SIG-M5 treated with dmso at 0.1 percent for 504 hours (cell line): Measurements from ENCODE around the gene LIN7A.

Experiments
- DNase-seq: peaks from one replicate; lab custom pipeline; 2025; ENCODE audit not compliant: unreplicated experiment; lab: John Stamatoyannopoulos, UW

The LIN7A gene

DNA sequence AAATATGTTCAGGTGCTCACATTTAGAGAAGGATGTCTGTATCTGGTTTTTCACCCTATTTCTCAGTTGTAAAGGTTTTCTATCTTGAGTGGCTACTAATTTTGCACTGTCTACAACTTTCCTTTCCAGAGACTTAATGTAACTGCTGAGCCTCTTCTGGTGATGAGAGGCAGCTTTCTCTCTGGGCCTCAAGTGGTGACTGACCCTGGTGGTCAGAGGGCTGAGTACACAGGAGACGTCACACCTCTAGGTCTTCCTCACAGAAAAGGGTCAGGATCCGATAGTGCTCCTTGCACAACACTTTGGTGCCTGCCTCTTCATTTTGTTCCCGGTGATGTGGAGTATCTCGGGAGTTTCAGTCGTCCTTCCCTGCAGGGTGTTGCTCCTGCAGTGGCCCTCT is 76.8 kb downstream of the LIN7A start:
- DNase-seq, result no peak

DNA sequence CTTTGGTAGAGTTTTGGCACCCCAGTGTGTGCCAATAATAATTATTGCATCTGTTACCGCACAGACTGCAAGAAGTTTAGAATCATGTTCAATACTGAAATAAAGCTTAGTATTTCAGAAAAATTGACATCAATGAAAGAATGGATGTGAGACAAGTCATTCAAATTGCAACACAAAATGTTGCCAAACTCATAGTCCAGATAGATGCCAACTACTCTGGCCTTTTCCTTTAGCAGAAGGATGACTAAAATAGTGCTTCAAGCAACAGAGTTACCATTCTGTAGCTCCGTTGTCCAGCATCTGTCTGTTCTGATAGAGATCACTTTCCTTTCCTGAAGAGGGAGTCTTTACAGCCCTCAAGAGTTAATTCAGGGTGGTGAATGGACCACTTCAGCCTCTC is 77.5 kb downstream of the LIN7A start:
- DNase-seq, result no peak

DNA sequence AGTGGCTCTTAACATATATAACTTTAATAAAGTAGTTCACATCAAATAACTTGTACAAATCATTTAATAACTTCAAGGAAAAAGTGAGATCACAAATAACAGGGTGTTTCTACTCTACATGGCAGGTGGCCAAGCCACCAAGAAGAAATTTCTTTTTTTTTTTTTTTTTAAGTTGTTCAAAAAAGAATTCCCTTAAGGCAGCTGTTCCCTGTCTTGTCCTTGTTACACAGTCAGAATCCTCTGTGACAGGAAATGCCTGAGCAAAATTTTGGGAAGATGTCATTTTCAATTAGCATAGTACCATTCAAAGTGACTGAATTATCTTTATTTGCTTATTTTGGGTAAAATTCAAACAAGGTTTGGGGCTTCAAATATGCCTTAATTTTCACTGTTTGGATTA is 79.4 kb downstream of the LIN7A start:
- DNase-seq, result no peak

DNA sequence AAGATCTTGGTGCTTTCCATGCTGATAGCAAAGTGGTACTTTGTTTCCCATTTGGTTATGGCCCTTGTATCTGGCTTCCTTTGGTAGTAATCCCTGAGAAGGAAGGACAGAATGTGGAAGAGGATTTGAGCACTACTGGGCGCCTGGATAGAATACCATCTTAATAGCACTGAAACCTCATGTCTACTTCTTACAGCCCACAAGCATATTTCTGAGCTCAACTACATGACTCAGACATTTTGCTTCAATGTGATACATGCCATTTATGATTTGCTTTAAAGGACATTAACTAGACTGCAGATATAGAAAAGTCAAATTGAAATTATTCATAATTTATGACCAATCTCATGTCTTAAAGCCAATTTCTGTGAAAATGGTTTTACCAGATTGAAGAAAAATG is 80.4 kb downstream of the LIN7A start:
- DNase-seq, result no peak

DNA sequence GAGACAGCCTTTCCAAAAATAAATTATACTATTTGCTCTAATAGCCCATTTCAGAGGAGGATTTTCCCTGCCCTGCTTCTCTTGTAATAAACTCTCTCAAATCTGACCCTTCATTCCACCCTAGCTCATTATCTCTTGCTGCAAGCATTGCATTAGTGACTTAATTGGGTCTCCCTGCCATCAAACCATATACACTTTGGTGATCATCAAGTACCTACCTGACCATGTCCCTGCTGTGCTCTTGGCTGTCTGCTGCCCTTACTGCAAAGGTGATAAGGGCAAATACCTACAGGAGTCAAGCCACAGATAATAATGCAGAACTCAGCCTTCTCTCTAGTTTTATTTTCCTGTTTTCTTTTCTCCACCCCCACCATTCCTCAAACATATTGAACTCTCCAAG is 88.4 kb downstream of the LIN7A start:
- DNase-seq, result no peak

DNA sequence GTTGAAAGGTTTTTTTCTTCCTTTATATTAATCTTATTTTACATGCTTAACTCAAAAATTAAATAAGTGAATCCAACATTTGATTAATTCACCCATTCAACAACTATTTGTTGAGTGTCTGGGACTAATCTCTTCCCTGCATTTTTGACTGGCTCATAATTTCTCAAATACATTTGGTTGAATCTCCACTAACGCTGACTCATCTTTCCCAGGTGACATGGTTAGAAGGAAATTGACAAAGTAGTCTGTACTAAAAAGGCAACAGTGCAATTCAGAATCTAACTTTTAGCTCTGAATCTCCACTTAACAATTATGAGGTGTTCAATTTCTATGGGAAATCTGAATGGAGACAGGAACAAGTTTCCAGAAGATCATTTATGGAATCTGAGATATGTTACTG is 88.9 kb downstream of the LIN7A start:
- no peak for DNase-seq

DNA sequence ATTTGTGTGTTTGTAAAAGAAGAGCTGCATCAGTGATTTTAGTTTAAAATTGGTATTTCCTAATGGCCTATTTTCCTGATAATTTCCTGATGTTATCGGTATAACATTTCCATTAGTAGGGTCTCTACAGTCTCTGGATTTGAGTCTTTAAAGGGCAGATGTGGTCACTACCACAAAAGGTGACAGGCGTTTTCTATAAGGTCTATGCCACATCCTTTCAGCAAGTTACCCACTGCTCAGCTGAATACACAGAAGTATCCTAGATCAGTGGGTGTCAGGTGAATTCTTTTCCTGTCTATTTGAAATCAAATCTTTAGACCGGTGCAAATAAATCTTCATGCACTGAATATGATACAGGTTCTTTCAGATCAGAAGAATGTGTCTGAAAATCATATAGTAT is 90.2 kb downstream of the LIN7A start:
- DNase-seq, result no peak

DNA sequence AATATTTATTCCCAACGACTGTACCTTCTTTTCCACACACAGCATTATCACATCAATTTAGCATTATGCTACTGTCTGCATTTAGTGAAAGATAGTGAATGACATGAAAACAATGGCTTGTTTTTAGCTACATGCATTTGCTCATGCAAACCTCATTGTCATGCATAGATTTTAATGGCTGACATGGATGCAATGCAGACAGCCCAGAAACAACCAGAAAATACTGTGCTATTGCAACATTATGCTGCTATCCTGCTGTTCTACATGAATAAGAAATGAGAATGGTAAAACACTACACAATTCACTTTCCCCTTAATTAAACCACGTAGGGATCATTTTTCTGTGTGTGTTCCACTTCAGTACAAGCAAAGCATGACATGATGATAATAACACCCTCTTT is 90.8 kb downstream of the LIN7A start:
- DNase-seq, result no peak

DNA sequence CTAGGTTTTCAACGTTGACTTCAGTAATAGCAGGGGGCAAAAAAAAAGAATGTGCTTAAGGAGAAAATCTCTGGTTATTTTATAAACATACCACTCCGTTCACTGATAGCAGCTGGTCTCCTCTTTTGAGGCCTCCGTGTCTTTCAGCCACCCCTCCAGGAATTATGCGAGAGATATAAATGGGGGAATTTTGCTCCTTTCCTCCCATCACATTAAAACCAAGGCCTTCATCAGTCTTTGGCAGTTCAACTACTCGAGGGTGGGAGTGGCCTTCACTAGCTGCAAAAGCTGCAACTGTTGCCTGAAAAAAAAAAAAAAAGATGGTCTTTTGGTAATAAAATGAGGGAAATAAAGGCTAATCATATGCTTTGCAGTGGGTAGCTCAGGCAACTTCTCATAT is 92.1 kb downstream of the LIN7A start:
- no peak for DNase-seq

DNA sequence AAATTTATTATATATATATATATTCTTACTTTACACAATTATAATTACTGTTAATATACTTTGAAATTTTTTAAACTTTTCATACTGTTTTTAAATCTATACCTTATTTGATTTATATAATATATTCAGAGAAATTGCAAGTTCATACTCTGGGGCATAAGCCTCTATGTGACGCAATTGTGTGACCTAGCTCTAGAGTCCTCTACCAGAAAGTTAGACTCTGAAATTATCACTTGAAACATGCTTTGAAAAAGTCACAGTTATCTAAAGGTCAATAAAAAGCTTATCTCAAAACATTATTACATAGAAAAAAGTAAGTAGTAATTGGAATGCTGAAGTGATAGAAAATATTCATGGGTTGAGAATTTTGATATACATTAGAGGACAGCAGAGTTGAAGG is 93.8 kb downstream of the LIN7A start:
- DNase-seq, result no peak

DNA sequence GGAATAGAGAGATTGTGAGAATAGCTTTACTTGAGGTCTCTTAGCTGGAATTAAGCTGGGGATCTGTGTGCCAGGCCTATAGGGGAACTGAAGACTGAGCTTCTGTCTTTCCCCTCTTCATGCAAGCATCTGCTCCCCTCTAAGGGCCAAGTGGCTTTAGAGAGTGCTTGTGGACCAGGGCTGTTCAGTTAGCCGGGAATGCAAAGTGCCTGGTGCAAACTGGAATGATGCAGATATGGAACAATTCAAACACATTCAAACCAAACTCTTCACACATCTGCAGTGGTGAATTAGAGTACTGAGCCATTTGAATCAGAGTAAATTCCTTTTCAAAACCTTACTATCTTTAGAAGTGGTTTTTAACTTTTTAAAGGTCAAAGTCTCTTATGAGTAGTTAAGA is 99.0 kb downstream of the LIN7A start:
- DNase-seq, result no peak

DNA sequence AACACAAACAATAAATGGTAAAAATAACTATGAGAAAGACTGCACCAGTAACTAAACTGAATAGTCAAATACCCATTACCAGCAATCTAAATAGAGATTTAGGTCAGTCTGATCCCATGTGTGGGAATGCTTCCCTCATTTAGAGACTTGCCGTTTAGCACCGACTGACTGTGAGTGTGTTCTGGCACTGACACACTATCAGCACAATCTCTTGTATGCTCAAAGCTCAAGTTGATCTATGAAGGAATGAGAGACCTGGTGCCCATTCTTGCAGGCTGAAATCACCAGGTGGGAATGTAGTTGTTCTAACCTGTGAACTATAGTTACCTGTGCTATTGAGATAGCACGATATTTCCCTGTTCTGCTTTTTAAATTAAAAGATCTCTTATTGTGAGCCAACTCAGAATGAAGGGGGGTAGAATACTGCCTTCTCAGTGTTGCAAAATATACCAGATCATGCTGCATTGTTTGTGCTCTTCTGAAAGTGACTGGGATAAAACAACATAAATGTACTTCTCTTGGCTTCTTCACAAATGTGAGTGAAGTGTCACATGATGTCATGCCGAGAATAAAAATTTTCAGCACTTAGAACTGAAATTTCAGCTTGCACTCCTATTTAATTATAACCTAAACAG is 99.6 kb downstream of the LIN7A start:
- peak; percentile 33 for DNase-seq

DNA sequence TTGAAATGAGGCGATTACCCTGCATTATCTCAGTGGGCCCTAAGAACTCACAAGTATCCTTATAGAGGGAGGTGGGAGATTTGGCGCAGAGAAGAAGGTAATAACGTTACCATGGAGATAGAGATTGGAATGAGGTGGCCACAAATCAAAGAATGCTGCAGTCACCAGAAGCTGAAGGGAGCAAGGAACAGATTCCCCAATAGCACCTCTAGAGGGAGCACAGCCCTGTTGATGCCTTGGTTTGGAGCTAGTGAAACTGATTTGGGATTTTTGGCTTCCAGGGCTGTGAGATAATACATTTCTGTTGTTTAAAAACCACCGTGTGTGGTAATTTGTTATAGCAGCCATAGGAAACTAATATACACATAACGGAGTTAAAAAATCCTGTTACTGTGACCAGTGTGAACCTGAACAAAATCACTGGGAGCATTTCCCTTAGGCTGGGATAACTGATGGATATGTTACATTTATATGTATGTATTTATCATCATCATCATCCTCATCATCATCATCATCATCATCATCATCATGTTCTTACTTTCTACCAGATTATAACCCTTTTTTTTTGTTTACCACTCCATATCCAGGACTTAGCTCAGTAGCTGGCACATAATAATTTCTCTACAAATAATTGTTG is 100.3 kb downstream of the LIN7A start:
- peak; percentile 46 for DNase-seq

DNA sequence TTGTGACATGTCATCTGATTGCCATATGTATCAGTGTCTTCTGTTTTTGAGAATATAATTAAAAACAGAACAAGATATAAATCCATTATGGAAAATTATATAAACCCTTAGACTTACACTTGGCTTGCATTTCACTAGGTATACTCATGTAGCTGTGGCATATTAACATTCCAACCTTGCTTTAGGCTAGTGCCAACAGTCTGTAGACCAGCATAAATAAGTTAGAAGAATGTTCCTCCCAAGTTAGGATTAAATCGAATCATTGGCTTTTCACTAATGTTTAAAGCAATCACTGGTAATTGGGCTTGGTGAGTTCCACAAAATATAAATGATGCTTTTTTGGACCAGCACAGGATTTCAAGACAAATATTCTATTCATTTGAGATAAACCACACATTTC is 103.0 kb downstream of the LIN7A start:
- DNase-seq, result no peak

DNA sequence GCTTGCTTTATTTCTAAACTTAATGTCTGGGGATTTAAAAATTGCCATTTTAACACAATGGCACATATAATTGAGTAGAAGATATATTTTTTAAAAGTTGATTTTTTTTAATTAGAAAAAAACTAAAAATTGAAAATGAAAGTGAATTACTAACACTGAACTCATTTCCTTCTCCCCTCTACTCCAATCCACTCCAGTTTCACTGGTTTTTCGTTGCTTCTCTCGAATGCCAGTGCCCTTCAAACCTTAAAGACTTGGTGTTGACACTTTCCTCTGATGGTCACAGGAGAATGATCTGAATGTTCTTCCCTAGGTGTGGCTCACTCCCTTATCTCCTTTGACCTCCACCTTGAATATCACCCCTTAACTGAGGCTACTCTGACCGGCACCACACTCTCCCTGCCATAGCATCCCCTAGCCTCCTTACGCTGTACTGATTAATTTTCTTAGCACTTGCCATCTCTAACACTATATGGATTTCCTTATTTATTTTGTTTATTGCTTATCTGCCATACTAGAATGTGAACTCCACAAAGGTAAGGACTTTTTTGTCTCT is 107.1 kb downstream of the LIN7A start:
- no peak for DNase-seq

DNA sequence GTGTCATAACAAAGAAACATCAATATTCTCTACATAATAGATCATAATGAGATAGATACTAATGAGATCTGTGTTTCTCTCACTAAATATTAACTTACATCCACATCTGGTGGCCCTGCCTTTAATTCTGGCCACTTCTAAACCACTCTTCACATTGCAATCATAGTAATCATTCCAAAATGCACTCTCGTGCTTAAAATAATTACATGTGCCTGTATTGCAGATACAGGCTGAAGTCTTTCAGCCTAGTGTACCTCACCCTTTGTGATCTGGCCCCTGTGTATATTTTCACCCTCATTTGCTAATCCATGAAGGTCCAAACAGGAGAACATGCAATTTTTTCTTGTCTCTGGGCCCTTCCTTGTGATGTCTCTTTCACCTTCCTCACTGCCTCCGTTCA is 108.0 kb downstream of the LIN7A start:
- DNase-seq, result no peak

DNA sequence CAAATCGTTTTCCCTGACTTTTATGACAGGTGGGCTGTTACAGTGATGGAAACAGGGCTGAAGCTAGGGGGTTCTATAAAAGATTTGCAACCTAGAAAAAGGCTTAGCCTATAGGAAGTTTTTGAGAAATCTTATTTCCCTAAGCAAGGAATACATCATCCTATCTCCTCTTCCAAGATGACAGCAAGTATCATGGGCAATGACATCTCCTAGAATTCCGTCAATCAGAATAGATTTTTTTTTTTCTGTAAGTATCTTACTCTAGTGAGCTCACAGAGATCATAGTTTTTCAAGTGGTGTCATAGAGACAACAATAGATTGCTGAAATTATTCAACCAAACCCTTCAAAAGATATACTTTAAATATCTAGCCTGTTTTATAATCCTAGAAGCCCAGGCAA is 112.2 kb downstream of the LIN7A start:
- DNase-seq, result no peak

DNA sequence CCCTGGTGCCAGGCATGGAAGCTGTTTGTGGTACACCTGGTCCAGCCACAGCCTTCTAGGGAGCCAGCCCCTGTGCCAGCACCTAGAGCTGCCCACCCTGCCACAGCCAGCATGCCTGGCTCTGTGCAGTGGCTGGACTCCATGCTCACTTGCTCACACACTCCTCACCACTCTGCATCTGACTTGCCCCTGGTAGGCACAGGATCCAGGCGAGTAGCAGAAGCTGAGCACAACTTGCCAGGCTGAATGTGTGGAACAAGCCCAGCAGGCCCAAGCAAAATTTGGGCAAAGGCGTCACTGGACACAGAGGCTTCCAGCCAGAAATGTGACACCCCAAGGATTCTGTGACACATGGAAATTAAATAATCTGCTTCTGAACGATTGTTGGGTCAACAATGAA is 114.3 kb downstream of the LIN7A start:
- DNase-seq, result no peak

DNA sequence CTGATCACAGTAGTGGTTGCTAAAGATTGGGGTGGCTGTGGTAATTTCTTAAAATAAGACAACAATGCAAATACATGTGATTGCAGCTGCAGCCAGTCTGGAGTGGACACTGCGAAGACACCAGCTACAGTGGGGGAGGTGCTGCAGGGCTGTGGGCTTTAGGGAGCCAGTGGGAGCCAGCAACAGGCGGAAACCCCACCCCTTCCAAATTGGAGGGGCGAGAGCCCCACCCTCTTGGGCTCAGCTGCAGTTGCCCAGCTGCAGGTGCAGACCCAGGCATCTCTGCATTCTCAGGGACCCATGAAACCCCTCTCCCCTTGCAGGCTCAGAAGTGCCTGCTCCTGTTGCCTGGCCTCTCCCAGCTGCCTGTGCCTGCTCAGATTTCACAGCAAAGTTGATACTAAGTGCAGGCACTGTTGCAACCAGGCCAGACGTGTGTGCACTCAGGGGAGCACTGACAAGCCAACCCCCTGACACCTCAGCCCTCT is 116.2 kb downstream of the LIN7A start:
- no peak for DNase-seq

DNA sequence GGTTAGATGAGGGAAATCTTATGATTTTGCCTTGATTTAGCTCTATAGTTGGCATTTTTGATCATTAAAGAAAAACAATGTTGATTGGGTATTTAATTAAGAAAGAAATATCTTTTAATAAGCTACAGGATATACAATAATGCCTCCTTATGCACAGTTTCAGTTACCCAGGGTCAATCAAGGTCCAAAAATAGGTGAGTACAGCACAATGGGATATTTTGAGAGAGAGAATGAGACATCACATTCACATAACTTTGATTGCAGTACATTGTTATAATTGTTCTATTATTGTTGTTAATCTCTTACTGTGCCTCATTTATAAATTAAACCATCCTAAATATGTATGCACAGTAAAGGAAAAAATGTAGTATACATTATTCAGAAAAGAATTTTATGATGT is 118.9 kb downstream of the LIN7A start:
- DNase-seq, result no peak

DNA sequence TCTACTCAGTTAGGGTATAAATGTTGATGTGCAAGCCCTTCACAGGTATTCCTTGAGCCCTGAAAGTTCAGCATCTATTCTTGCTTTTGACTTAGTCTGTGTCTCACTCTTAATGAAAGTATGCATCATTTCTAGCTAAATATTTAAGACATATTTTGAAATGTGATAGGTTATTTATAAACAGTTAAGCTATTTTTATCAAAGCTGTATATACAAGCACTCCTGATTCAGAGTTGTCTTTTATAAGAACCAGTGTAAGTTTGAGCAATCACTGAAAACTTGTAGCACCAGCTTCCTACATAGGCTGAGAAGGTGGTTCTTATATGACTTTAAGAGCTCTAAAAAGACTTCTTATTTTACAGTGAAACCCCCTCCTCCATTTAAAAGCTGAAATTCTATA is 122.4 kb downstream of the LIN7A start:
- DNase-seq, result no peak

DNA sequence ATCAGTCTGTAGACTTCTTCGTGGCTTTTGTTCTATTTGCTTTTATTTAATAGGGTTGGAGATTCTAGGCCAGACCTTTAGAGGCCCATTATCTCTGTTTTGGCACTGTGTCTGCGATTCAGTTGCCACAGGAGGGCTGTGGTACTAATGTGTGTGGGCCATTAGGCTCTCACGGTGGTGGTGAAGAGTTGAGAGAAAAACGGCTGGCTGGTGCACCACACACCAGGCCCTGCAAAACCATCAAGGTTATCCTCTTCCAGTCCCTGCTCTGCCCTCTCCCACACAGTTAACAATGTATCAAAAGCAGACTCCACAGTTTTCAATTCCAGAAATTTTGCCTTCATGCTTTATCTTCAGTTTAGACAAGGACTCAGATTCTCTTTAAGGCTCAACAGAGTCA is 123.3 kb downstream of the LIN7A start:
- no peak for DNase-seq

DNA sequence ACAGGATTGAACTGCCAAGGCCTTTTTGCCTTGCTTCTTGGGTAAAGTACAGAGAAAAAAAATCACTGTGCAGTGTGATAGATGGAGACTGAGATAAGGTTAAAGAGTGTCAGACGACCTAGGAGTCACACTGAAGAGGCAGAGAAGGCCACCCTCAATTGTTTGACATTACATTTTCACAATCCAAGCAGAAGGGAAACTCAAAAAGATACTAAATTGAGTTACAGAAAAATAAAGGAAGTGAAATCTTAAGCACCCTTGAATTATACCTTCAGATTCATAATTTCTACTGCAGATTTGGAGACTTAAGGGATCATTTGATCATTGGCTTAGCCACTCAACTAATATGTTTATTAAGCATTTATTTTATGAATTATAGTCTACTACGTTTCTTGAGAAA is 123.9 kb downstream of the LIN7A start:
- peak; percentile 18 for DNase-seq
